Pulmonary artery endothelial cell (primary cell): Measurements from ENCODE around the gene AK6. TPM values are rescaled to one million over a fixed set of nuclear protein-coding genes. Genes with fewer than 3 reads are reported as not detected.
A peak's percentile ranks its signal among the peaks of the same experiment; 100 is the strongest.
"Not testable (repeated sequence)": the region's sequence is repeated elsewhere in the genome, so short reads cannot be mapped to it uniquely, and the experiment has no call there.

Experiments used
- DNase-seq: peaks from one replicate; pipeline ENCODE4 v3.0.0-alpha.2; 2011; ENCODE audit warnings: low read depth, low spot score
- total RNA-seq: library from RNA; depleted of rRNA; stranded (reverse); fragments of >200 nt; gene quantifications from 2 replicates; pipeline ENCODE4 v1.2.3, GENCODE V29; 2014

AK6 gene
- 35.8 and 51.3 TPM in 2 replicates for total RNA-seq

- peak; percentile 64 for DNase-seq
These were observed at the start of gene AK6, which contains the start of the genes RAD17 and TAF9 for GRCh38 chr5:69369340-69370121. Gene AK6, minus strand, starts transcription at chr5:69369520. Its CDS starts 30 bp downstream, at chr5:69369490. Gene RAD17, plus strand, starts transcription at chr5:69369818. Its CDS starts 2,391 bp downstream, at chr5:69372209. Gene TAF9, minus strand, starts transcription at chr5:69369520. Its CDS starts 3,783 bp downstream, at chr5:69365737.

- DNase-seq, result no peak
These were observed 49.2 kb upstream of the AK6 start for GRCh38 chr5:69418554-69418953.

- no peak for DNase-seq
These were observed 47.4 kb upstream of the AK6 start for GRCh38 chr5:69416699-69417098.

GRCh38 chr5:69416180-69416579 is 46.9 kb upstream of the AK6 start:
- no peak for DNase-seq

- no peak for DNase-seq
These were observed 46.3 kb upstream of the AK6 start for GRCh38 chr5:69415584-69415958.

- DNase-seq, result peak; percentile 11
These were observed 45.7 kb upstream of the AK6 start, which contains the start of gene MARVELD2 for GRCh38 chr5:69414885-69415583. Gene MARVELD2, plus strand, starts transcription at chr5:69415116. Its CDS starts 4,270 bp downstream, at chr5:69419386.

- no peak for DNase-seq
These were observed 35.5 kb upstream of the AK6 start for GRCh38 chr5:69404659-69405330.

- no peak for DNase-seq
These were observed 9.1 kb upstream of the AK6 start for GRCh38 chr5:69378376-69378775.

GRCh38 chr5:69374911-69375446 is 5.7 kb upstream of the AK6 start:
- DNase-seq, result no peak

GRCh38 chr5:69372394-69372793 is 3.1 kb upstream of the AK6 start:
- DNase-seq, result no peak

- DNase-seq, result not testable (repeated sequence)
These were observed 1.0 kb upstream of the AK6 start for GRCh38 chr5:69370335-69370734.

- no peak for DNase-seq
These were observed 621 bp downstream of the AK6 start for GRCh38 chr5:69368458-69369339.

- DNase-seq, result no peak
These were observed 1.5 kb downstream of the AK6 start for GRCh38 chr5:69367697-69368279.

GRCh38 chr5:69364850-69365249 is 4.5 kb downstream of the AK6 start:
- no peak for DNase-seq

- no peak for DNase-seq
These were observed 4.9 kb downstream of the AK6 start for GRCh38 chr5:69364414-69364813.

- no peak for DNase-seq
These were observed 8.9 kb downstream of the AK6 start for GRCh38 chr5:69360442-69360841.

- DNase-seq, result no peak
These were observed 9.6 kb downstream of the AK6 start for GRCh38 chr5:69359699-69360098.

- DNase-seq, result no peak
These were observed 18.7 kb downstream of the AK6 start for GRCh38 chr5:69350664-69351063.

- DNase-seq, result no peak
These were observed 26.2 kb downstream of the AK6 start for GRCh38 chr5:69343083-69343482.

GRCh38 chr5:69341520-69342161 is 27.7 kb downstream of the AK6 start:
- DNase-seq, result no peak
